NB4 (cell line): ENCODE results near the gene RGL1.

Experiments
- CTCF ChIP-seq: IDR thresholded peaks from one replicate; pipeline ENCODE4 v1.5.1; 2012; ENCODE audit warnings: low read depth, low read length
- MYC ChIP-seq: IDR thresholded peaks from 2 replicates; pipeline ENCODE4 v1.6.1; 2011; ENCODE audit warnings: low read depth, low read length

DNA sequence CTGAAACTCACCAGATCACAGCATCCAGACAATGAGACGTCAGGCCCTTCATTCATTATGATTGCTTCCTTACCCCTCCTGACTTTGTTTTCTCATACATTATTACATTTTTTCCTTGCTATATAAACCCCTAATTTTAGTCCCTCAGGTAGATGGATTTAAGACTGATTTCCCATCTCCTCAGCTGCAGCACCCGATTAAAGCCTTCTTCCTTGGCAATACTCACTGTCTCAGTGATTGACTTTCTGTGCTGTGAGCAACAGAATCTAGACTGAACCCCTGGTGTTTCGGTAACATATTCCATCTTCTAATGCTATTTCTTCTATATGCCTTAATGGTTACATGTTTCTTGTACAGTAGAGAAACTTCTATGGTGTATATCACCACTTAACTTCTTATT, 30.0 kb upstream of the RGL1 start:
- no peak for TF ChIP-seq CTCF
- TF ChIP-seq MYC: no peak
